Dedifferentiated amniotic fluid mesenchymal stem cell (primary cell): Measurements from ENCODE around the gene CHCHD6.

Experiments used
- DNase-seq: peaks from one replicate; pipeline ENCODE4 v3.0.0-alpha.2; 2016; ENCODE audit errors: extremely low spot score

CHCHD6 gene

GRCh38 chr3:126977821-126978220, 273.8 kb downstream of the CHCHD6 start:
- DNase-seq: no peak

DNA sequence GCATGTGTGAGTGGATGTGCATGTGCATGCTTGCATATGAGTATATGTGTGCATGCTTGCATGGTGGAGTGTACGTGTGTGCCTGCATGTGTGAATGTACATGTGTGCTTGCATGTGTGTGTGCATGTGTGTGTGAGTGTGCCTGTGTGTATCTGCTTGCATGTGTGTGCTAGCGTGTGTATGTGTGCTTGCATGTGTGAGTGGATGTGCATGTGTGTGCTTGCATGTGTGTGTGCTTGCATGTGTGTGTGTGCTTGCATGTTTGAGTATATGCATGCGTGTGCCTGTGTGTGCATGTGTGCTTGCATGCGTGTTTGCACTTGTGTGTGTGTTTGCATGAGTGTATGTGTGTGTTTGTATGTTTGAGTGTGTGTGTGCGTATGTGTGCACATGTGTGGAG, 274.3 kb downstream of the CHCHD6 start:
- DNase-seq: no peak

- no peak for DNase-seq
Measured at GRCh38 chr3:126979046-126979628, 275.1 kb downstream of the CHCHD6 start.

DNA sequence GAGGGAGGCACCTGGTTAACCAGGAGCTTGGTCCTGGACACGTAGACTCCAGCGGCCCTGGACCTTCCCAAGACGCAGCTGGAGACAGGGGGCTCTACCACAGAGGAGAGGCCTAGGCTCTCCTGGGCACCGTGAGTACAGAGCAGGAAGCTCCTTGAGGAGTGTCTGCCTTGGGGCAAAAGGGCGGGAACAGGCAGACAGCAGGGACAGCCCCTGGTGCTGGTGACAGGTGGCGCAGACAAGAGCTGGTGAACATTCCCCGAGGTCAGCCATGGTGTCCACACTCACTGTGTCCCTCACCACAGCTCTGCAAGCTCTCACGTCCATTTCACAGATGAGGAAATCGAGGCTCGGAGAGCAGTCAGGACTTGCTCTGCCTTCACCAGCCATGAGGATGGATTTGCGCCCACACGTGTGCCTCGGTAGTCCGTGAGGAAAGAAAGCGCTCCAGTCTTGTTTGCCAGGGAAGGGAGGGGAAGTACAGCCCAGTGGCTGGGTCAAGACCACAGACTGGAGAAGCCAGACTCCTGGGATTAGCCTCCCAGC, 276.3 kb downstream of the CHCHD6 start:
- DNase-seq: no peak

GRCh38 chr3:126982126-126982470, 278.1 kb downstream of the CHCHD6 start:
- DNase-seq: no peak

- peak; percentile 54 for DNase-seq
Measured at GRCh38 chr3:126982471-126983175, 278.6 kb downstream of the CHCHD6 start, which contains the start of gene PLXNA1. Gene PLXNA1 (plus strand): TSS chr3:126983115. CDS start chr3:126988594, 5,479 bp downstream.

- no peak for DNase-seq
Measured at GRCh38 chr3:126983276-126983652, 279.2 kb downstream of the CHCHD6 start.

DNA sequence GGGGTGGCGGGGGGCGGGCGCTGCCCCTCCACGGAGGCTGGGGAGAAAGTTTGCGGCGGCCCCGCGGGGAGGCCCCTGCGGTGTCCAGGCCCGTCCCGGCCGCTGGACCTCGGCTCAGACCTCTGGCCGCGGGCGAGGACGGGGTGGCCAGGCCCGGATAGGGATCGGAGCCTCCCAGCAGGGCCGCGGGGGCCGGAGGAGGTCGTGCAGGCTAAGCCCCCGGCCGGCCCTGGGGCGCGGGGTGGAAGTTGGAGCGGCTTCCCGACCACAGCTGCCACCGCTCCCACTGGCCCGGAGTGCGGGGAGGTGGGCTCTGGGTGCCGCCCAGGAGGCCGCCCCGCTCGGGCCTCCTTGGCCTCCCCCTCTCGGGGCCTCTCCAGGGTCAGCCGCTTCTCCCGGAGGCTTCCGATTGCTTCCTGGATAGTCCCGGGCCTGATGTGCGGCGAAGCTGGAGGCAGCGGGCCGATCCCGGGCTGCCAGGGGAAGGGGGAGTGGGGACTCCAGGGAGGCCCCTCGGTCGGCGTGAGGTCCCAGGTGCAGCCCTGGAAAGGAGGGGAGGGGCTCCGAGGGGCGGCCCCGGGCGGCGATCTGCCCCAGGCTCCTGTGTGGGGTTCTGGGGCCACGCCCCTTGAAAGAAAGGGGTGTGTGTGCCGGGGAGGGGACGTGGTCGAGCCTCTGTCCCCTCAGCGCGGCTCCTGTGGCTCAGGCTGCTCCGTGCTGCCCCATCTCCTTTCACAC, 279.8 kb downstream of the CHCHD6 start:
- peak; percentile 27 for DNase-seq

DNA sequence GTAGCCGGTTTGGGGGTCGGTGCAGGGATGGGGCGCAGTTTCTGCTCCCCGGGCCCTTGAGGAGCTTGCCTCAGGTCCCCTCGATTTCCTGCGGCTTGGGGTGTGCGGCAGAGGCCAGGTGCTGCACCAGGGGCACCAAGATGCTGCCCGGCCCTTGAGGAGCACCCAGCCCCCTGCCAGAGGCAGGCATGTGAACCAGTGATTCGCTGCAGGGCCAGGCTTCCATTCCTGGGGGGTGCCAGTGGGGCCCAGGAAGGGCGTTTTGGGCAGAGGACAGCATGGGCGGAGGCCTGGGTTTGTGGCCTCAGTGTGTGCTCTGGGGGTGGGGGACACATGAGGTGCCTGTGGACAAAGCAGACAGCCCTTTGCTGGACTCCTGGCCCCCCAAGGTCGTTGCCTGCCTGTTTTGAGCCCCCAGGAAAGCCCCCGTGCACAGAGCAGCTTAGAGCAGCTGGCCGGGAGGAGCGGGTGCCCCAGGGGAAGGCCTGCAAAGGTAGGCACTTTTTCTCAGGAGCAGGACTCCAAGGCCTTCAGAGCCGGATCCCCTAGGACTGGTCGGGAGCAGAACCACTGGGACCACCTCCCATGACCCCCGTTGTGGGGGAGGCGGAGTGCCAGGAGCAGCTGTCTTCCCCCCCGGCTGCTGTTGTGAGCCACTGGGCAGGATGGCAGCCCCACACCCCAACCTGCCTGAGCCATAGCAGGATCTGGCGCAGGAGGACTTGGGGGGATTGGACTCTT, 280.5 kb downstream of the CHCHD6 start:
- DNase-seq: no peak

DNA sequence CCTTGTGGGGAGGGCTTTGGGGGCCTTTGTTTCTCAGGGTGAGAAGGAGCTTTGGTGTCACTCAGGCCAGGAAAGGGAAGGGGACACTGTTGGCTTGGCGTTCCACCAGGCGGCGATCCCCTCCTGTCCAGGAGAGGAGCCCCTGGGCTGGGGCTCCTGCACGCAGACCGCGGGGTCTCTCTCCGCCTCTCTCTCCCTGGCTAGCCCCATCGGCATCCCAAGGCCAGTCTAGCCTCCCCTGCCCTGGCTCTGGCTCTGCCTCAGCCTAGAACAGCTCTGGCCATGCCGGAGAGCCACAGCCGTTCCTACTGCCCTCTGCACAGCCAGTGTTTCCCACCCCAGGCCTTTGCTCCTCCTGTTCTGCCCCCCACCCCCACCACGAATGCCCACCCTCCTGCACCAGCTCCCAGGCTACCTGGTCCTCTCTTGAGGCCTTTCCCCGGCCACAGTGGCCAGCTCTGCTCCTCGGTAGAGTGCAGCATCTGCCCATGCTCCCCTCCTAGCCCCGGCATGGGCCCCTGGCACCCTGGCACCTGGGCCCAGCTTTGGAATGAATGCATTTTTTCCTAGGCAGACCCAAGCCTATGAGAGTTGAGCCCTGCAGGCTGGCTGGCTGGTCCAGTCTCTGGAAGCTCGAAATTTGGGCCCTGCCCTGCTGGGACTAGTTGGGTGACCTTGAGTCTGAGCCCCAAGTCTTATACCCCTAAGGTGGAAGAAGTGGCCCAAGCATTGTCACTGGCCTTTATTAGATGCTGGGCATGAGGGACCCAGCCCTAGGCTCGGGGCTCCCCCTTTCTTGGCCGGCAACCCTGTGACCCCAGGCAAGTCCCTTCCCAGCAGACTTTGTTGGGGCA, 281.3 kb downstream of the CHCHD6 start:
- no peak for DNase-seq

DNA sequence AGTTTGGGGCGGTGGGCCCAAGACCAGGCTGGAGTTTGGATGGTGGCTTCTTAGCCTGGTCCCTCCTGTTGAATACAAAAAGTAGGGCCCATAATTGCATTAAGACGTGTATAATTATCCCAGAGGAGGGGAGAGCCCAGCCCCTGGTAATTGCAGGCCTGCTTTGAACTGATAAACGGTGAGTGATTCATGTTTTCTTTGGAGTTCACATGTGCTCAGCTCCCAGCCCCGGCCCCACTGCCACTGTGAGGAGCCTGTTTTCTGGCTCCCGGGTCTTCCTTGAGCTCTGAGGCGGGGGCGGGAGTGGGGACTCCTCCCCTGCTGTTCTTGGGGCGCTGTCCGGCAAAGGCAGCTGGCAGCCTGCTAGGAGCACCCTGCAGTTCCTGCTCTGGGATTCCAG, 282.0 kb downstream of the CHCHD6 start:
- no peak for DNase-seq

DNA sequence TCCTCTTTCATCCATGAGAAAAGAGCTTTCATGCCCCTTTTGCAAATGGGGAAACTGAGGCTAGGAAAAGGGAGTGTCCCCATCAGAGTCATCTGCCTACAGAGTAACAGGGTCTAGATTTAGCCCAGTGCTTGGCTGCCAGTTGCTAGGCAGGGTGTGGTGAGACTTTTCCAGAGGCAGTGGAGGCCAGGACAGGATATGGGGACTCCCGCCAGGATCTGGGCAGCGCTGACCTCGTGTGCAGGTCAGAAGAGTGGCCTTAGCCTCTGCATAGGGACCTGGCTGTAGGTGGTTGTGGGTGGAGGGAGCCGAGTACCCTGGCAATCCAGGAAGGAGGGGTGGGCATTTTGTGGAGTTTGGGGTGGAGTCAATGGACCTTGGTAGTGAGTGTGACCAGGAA, 283.1 kb downstream of the CHCHD6 start:
- no peak for DNase-seq

- DNase-seq: no peak
Measured at GRCh38 chr3:126987596-126987995, 283.6 kb downstream of the CHCHD6 start.

DNA sequence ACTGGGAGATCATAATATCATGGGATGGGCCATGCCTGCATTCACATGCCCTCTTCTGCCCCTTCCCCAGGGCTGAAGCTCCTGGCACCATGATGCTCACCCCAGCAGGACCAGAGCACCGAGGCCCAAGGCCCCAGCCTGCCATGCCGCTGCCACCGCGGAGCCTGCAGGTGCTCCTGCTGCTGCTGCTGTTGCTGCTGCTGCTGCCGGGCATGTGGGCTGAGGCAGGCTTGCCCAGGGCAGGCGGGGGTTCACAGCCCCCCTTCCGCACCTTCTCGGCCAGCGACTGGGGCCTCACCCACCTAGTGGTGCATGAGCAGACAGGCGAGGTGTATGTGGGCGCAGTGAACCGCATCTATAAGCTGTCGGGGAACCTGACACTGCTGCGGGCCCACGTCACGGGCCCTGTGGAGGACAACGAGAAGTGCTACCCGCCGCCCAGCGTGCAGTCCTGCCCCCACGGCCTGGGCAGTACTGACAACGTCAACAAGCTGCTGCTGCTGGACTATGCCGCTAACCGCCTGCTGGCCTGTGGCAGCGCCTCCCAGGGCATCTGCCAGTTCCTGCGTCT, 284.5 kb downstream of the CHCHD6 start:
- no peak for DNase-seq

DNA sequence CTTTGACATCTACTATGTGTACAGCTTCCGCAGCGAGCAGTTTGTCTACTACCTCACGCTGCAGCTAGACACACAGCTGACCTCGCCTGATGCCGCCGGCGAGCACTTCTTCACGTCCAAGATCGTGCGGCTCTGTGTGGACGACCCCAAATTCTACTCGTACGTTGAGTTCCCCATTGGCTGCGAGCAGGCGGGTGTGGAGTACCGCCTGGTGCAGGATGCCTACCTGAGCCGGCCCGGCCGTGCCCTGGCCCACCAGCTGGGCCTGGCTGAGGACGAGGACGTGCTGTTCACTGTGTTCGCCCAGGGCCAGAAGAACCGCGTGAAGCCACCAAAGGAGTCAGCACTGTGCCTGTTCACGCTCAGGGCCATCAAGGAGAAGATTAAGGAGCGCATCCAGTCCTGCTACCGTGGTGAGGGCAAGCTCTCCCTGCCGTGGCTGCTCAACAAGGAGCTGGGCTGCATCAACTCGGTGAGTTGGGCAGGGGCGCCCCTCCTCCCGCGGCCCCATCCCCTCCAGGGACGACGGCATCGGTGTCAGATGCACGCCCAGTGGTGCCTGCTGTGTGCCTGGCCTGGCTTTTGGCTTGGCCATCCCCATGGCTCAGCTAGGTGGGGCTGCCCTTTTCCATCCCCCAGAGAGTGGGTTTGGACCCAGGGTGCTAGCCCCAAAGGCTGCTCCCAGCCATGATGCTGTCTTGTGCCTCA, 285.4 kb downstream of the CHCHD6 start:
- DNase-seq: no peak

DNA sequence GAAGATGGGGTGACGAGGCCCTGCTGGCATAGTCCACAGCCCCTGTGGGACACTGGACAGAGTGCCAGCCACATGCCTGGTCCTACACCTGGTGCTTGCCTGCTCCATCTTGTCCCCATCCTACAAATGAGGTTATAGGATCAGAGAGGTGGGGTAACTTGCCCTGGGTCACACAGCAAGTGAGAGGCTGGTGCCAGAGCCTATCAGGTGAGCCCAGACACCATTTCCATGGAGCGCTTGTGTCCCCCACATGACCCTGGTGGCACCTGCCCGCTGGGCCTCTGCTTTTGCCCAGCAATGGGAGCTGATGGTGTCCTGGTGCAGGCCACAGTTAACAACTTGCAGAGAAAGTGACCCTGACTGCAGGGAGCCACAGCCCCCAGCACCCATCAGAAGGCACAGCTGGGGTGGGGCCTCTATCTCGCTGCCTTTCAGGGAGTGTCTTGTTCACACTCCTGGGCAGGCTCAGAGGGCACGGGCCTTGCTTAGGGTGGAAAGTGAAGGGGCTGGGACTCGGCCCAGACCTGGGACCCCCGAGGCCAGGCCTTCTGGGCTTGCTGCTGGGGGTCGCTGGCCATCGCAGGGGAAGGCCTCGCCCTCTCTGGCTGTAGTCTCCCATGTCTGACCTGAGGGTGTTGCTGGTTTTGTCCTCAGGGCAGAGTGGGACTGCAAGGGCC, 286.1 kb downstream of the CHCHD6 start:
- no peak for DNase-seq

DNA sequence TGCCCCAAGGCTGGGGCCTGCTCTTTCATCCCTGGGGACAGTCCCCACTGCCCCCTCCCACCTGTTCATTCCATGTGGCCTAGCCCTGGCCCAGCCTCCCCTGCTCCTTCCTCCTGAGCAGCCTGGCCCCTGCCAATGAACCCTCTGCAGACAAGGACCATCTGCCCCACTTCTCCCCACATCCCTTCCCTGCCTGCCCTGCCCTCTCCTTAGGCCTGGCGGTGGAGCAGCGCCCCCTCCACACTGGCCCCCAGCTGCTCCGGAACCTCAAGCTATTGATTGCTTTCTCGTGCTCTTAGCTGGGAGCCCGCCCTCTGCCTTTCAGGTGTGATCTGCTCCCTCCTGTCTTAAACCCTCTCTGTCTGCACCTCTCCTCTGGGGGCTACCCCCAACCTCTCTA, 286.9 kb downstream of the CHCHD6 start:
- no peak for DNase-seq

DNA sequence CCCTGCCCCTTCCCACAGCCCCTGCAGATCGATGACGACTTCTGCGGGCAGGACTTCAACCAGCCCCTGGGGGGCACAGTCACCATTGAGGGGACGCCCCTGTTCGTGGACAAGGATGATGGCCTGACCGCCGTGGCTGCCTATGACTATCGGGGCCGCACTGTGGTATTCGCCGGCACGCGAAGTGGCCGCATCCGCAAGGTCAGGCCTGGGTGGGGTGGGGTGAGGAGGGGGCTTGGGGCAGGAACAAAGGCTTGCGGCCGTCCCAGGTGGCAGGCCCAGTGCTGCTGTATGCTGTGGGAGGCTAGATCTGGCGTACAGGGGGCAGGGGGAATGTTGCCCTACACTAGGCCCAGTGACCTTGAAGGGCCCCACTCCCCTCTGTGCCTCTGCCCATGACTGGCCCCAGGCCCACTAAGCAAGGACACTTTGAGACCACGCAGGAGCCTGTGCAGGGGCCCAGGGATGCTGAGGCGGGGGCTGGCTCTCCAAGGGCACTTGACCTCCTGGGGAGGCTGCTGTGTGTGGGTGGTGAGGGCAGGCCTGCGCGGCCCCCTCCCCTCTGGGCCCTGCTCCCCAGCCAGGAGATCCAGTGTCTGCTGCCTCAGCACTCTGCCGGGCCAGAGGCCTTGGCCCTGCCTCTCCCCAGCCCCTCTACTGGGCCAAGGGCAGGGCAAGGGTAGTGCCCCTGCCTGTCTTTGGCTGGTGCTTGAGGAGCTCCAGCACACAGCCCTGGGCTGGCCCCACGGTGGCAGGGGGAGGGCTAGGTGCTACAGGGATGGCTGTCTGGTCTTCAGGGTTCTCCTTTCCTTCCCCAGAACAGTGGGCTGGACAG, 287.5 kb downstream of the CHCHD6 start:
- no peak for DNase-seq

GRCh38 chr3:126992216-126992615, 288.2 kb downstream of the CHCHD6 start:
- DNase-seq: no peak
